NCI-H2227 treated with DMSO at 0.1 percent for 48 hours (cell line): Measurements from ENCODE around the gene CYP2A7.
"Not testable (repeated sequence)": the region's sequence is repeated elsewhere in the genome, so short reads cannot be mapped to it uniquely, and the experiment has no call there.

Source experiments
- DNase-seq: peaks from one replicate; lab custom pipeline; 2025; lab: John Stamatoyannopoulos, UW

The CYP2A7 gene

DNA sequence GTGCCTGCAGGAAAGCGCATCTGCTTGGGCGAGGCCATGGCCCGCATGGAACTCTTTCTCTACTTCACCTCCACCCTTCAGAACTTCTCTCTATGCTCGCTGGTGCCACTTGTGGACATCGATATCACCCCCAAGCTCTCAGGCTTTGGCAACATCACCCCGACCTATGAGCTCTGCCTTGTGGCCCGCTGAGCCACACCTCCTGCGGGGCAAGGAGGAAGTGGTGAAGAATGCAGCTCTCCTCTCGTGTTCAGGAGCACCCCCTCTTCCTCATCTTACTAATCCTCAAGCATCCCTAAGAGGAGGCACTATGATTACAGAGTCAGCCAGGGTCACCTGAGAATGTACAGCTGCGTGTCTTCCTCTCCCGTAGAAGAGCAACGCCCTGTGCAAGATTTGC is 17.9 kb upstream of the CYP2A7 start:
- DNase-seq: not testable (repeated sequence)

DNA sequence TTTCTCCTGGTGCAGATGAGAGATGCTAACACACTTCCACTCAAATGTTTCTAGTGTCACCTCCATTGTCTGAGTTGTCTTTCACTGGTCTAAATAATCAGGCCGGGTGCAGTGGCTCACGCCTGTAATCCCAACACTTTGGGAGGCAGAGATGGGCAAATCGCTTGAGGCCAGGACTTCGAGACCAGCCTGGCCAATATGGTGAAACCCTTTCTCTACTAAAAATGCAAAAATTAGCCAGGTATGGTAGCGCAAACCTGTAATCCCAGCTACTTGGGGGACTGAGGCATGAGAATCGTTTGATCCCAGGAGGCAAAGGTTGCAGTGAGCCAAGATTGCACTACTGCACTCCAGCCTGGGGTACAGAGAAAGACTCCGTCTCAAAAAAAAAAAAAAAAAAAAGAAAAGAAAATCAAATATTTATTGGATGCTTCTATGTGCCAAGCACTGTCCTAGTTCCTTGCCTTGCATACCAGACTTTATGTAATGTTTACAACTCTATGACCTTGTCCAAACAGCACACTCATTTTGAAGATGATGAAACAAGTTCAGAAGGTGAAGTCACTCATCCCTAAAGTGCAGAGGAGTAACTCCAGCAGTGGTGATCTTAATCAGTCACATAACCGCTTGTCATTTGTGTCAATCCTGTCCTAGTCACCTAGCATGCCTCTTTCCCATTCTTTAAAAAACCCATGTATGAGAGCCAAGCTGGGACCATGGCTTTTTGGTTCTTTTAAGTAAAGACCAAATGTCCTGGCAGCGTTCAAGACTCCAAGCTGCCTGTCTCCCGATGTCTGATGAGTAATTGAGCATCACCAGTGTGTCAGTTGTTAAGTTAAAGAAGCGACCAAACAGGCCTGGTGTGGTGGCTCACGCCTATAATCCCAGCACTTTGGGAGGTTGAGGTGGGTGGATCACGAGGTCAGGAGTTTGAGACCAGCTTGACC is 15.1 kb upstream of the CYP2A7 start:
- DNase-seq: not testable (repeated sequence)

DNA sequence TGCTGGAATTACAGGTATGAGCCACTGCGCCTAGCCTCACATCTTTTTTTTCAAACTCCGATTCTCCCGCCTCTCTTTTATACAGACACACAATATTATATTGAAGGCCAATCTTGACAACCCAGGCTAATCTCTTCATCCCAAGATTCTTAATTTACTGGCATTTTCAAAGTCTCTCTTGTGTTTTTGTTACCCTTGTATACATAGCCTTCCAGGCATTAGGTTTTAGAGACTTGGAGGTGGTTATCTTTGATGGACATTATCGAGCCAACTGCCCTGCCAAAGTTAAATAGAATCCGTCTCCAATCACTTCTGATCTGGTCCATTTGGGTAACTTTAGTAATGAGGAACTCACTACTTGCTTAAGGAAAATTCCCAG is 14.4 kb upstream of the CYP2A7 start:
- DNase-seq: no peak

DNA sequence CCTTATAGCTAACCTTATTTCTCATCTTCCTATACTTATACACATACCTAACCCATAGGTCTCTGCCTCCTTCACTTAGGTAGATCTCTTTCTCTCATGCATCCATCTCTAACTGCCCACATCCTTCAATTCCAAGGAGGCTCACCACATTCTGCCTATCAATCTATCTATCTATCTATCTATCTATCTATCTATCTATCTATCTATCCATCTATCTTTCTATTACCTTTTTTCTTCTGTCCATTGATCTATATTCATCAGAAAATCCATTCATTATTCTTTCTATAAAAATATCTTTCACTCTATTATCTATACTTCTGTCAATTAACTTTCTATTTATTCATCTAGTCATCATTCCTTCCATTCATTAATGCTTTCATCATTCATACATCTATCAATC is 11.1 kb upstream of the CYP2A7 start:
- DNase-seq: no peak

DNA sequence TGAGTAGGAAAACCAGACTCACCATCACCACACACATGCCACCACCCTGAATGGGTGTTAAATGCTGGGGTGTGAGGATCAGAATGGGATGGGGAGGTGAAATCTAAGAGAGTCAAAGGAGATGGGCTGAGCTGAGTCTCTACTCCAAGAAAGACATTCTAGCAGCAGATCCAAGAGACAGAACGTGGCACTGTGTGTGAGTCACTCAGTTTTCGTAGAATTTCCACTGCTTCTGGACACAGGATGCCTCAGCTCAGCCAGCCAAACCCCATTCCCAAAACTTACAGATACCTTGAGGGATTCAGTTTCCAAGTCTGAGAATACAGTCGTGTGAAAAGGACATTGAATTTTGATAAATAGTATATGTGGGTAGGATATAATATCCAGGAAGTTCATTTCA is 7.3 kb upstream of the CYP2A7 start:
- no peak for DNase-seq

DNA sequence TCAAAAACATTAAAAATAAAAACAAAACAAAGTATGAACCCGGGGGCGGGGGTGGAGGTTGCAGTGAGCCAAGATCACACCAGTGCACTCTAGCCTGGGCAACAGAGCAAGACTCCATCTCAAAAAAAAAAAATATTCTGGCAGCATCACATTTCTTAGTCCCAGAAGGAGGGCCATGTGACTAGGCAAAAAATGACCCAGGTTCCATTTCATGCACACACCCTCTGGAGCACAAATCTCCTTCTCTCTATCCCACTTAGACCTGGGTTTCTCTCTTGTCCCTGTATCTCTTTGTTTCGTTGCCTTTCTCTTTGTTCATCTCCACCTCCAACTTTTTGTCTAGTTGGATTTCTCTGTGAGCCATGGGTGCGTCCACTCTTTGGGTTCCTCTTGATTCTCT is 6.2 kb upstream of the CYP2A7 start:
- DNase-seq: no peak

DNA sequence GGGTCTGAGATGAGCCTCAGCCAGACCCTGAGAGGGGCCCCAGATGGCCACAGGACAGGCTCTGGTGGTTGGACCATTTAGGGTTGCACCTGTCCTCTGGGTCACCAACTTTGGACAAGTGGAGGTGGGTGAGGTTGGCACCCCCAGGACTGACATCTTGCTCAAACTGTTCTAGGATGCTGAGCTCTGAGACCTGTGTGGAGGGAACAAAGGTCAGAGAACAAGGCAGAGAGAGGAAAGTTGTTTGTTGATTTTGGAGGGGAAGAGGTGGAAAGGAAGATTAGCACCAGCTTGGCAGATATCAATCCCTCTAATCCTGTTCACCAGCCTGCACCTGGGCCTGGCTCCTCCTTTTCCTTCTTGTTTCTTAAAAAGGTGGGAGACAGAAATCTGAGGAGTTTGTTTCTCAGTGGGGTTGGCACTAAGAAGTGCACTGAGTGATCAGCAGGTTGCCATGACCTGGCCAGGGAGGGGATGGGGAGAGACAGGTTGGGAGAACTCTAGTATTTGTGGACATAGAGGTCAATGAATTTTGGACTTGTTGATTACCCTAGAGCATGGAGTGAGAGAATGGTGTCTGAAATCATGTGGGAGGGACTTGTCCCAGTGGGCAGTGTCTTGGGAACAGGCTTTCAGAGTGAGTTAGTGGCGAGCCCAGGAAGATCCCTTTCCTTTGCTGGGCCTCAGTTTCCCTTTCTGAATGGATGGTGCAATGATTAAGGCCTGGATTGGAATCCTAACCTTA is 2.3 kb upstream of the CYP2A7 start:
- not testable (repeated sequence) for DNase-seq

DNA sequence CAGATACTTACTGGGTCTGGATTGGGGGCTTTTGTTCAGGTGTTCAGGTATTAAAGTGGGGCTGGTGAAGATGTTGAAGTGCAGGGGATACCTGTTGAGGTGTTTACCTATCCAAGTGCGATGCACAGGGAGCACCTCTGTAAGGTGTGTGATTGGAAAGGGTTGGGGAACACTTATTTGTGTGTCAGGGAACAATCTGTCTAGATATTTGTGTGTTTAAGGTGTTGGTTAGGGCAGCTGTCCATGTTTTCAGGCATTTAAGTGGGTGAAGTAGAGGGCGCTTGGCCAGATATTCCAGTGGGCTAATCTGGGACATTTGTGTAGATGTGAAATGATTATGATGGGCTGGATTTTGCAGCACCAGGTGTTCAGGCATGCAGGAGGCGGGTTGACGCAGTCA is 2.7 kb downstream of the CYP2A7 start:
- not testable (repeated sequence) for DNase-seq

DNA sequence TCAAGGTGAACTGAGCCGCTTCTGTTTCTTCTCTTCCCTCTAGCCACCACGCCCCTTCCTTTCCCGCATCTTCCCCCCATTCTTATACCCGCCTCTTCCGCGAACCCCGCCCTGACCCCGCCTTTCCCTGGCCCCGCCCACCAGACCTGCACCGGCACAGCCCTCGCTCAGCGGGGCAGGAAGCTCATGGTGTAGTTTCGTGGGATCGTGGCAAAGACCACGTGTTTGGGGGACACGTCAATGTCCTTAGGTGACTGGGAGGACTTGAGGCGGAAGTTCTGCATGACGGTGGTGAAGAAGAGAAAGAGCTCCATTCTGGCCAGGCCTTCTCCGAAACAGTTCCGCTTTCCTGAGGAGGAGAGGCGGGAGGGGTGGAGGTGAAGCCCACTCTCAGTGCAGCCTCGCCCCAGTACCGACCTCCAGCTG is 6.5 kb downstream of the CYP2A7 start:
- not testable (repeated sequence) for DNase-seq

DNA sequence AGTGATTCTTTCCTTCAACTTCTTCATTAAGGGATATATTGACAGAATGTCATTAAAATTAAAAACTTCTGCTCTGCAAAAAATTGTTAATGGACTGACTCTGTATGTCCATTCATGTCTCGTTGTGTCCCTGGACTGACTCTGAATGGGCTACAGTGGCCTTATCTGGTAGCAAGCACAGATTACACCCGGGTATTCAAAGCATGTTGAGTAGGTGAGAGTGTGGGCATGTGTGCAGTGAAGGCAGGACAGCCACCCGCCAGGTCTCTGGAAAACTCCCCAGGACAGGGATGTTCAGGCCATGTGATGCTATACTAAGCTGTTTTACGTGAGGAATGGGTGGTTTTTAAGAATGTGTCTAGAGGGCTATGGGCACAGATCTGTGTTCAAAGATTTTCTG is 7.2 kb downstream of the CYP2A7 start:
- DNase-seq: not testable (repeated sequence)

DNA sequence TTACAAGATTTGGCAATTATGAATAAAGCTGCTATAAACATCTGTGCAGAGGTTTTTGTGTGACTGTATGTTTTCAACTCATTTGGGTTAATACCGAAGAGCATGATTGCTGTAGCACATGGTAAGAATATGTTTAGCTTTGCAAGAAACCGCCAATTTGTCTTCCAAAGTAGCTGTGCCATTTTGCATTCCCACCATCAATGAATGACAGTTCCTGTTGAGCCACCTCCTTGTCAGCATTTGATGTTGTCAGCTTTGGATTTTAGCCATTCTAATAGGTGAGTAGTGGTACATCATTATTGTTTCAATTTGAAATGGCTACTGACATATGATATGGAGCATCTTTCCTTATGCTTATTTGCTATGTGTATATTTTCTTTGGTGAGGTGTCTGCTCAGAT is 8.2 kb downstream of the CYP2A7 start:
- DNase-seq: not testable (repeated sequence)

DNA sequence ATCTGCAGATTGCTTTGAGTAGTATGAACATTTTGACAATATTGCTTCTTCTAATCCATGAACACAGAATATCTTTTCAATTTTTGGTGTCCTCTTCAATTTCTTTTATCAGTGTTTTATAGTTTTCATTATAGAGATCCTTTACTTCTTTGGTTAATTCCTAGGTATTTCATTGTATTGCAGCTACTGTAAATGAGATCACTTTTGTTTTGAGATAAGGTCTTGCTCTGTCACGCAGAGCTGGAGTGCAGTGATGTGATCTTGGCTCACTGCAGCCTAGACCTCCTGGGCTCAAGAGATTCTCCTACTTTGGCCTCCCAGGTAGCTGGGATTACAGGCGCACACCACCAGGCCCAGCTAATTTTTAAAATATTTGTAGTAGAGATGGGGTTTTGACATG is 9.8 kb downstream of the CYP2A7 start:
- DNase-seq: no peak

DNA sequence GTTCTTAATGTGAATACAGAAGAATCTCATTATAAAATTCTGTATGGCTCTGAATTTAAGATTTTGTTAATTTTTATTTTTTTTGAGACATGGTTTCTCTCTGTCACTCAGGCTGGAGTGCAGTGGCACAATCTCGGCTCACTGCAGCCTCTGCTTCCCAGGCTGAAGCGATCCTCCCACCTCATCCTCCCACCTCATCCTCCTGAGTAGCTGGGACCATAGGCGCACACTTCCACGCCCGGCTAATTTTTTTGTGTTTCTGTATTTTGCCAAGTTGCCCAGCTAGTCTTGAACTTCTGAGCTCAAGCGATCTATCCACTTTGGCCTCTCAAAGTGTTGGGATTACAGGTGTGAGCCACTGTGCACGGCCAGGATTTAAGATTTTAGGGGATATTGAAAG is 14.3 kb downstream of the CYP2A7 start:
- DNase-seq: no peak

DNA sequence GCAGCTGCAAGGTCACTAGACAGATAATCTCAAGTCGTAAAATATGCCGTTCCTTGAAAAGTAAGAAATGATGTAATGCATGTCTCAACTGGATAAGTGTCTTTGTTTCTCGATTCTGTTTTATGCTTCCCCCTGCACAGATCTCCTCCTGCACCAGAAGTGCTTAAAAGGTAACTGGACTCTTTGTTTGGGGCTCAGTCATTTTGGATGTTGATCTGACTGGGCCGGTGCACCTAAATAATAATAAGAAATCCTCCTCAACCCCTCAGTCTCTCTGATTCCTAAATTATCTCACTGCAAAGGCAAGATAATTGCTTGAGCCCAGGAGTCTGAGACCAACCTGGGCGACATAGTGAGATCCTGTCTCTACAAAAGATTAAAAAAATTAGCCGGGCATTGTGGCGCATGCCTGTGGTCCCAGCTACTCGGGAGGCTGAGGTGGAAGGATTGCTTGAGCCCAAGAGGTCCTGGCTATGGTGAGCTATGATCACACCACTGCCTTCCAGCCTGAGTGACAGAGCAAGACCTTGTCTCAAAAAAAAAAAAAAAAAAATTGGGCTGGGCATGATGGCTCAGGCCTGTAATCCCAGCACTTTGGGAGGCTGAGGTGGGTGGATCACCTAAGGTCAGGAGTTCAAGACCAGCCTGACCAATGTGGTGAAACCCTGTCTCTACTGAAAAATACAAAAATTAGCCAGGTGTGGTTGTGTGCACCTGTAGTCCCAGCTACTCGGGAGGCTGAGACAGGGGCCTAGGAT is 17.1 kb downstream of the CYP2A7 start:
- not testable (repeated sequence) for DNase-seq

DNA sequence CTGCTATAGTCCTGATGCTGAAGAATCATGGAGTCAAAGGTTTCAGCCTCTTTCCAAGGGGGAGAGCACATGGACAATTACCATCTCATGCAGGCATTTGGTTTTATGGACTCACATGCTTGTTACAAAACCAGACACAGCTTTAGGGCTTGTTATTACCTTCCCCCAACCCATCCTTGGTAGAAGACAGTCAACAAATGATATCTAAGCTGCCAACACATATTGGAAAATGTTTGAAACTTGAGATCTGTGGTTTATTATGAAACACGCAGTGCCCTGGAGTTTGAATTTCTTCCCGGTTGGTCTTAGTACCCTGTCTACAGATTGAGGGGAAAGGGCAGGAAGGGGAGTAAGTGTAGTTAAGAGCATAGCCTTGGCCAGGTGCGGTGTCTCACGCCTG is 19.2 kb downstream of the CYP2A7 start:
- no peak for DNase-seq

DNA sequence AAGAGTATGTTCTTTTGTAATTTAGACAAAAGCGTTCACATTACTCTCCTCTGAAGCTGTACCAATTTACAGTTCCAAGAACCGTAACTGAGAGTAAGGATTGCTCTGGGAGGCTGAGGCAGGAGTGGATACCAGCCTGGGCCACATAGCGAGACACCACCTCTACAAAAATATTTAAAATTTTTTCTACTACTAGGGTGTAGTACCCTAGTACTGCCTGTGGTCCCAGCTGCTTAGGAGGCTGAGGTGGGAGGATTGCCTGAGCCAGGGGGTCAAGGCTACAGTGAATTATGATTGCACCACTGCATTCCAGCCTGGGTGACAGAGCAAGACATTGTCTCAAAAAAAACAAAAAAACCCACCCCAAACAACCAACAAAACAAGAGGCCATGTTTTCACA is 19.7 kb downstream of the CYP2A7 start:
- no peak for DNase-seq

DNA sequence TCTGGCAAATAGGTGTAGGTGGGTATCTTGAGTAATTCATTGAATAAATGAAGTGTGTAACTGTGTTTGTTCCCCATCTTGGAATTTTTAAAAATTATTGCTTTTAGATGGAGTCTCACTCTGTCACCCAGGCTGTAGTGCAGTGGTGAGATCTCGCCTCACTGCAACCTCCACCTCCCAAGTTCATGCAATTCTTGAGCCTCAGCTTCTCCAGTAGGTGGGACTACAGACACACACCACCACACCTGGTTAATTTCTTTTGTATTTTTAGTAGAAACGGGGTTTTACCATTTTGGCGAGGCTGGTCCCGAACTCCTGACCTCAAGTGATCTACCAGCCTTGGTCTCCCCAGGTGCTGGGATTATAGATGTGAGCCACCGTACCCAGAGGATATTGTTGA is 23.9 kb downstream of the CYP2A7 start:
- DNase-seq: no peak

DNA sequence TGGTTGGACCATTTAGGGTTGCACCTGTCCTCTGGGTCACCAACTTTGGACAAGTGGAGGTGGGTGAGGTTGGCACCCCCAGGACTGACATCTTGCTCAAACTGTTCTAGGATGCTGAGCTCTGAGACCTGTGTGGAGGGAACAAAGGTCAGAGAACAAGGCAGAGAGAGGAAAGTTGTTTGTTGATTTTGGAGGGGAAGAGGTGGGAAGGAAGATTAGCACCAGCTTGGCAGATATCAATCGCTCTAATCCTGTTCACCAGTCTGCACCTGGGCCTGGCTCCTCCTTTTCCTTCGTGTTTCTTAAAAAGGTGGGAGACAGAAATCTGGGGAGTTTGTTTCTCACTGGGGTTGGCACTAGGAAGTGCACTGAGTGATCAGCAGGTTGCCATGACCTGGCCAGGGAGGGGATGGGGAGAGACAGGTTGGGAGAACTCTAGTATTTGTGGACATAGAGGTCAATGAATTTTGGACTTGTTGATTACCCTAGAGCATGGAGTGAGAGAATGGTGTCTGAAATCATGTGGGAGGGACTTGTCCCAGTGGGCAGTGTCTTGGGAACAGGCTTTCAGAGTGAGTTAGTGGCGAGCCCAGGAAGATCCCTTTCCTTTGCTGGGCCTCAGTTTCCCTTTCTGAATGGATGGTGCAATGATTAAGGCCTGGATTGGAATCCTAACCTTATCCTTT is 29.4 kb downstream of the CYP2A7 start:
- DNase-seq: not testable (repeated sequence)

DNA sequence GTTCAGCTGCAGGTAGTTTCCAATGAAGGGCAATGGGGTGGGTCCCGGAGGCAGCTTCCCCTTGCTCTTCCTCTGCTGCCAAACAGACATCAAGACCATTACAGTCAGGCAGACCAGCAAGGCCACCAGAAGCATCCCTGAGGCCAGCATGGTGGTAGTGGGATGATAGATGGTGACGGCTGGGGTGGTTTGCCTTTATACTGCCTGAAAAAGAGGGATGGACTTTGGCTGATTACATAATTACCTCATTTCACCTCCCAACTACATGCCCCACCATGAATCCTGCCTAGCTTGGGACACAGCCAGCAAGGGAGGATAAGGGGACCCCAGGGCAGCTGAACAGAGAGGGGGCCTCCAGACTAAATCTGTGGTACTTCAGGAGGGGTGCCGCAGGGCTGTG is 31.8 kb downstream of the CYP2A7 start, which contains the start of gene CYP2A6:
CYP2A6 (minus strand) TSS at position 171 of the 400 bp plus-strand sequence; CDS start at position 150, 21 bp downstream.
- DNase-seq: not testable (repeated sequence)

DNA sequence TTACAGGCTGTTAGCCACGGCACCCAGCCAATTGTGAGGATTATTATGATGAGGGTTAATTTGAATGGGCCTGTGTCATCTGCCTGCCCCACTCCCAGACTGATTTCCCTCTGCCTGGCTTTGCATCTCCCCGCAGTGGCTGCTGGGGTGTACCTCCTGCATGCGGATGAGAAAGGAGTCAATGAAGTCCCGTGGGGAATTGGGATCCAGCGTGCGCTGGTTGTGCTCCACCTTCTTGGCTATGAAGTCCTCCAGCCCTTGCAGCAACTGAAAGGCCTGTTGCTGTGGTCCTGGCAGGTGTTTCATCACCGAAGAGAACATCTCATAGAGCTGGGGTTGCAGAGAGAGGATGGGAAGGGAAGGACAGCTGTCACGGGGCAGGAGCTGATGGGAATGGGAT is 35.3 kb downstream of the CYP2A7 start:
- not testable (repeated sequence) for DNase-seq

DNA sequence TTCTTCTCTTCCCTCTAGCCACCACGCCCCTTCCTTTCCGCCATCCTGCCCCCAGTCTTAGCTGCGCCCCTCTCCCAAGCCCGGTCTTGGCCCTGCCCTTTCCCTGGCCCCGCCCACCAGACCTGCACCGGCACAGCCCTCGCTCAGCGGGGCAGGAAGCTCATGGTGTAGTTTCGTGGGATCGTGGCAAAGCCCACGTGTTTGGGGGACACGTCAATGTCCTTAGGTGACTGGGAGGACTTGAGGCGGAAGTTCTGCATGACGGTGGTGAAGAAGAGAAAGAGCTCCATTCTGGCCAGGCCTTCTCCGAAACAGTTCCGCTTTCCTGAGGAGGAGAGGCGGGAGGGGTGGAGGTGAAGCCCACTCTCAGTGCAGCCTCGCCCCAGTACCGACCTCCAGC is 38.4 kb downstream of the CYP2A7 start:
- DNase-seq: not testable (repeated sequence)
